Stimulated activated CD4-positive, alpha-beta T cell treated with anti-CD3 and anti-CD28 coated beads, Interleukin-1b, Interleukin-23, amount 100 ng/mL, for 24 hours (primary cell): ENCODE data around the gene GALNT17.

Source experiments
- DNase-seq, 4 experiments: peaks; one replicate each; pipeline ENCODE4 v3.0.0-alpha.2; 2020; ENCODE audit warnings: low read depth in 4 of 4, low spot score in 1 of 4

Gene GALNT17

DNA sequence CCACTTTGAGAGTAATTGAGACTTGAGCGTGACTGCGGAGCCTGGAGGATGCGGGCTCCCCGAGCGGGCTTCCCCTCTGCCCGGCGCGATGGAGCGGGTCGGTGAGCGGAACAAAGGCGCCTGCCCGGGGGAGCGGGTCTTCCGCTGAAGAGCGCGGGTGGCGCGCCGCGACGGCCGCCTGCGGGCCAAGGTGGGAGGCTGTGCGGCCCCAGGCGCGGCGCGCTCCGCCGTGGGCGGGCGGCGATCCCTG lies at the start of gene GALNT17:
Gene GALNT17 (plus strand): TSS at position 18 of the 250 bp plus-strand sequence.
- DNase-seq: no peak

DNA sequence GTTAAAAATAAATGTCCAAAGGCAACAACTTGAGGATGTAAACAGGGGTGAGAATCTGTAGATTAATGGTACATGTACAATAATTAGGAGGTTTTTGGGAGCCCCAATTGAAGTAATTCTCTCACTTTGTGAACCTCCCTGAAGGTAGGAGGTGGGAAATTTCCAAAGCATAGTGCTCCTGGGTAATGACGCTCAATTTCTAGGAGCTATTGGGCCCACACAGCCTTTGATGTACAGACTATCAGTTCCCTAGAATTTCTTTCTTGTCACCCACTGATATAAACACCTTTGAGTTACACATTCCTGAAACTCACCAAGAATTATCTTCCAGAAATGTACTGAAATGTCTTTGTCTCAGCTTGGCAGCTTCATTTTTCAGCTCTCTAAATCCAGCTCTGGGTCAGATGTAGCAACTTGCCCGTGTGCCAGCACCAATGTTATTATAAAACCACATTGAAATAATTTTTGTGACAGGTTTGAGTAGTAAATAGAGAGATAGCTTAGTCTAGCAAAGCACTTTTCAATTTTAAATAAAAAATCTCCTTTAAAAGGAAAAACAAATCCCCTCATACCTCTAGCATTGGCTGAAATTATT lies 36.6 kb upstream of the GALNT17 start:
- no peak for DNase-seq

DNA sequence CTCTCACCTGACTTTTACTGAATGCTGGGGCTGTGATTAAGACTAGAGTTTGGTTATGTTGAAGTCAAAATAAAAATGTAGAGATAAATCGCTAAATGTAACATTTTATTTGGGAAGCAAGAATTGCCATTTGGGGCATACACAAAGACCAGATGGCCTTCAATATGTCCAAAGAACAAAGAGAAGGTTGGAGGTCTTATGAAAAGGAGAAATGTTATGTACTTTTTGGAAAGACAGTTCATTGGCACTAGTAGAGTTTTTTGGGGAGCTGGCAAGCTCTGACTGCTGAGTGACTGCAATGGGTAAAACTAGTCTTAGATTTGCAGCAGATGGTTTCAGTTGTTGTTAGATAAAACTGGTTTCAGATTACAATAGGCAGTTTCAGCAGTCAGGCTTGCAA lies 35.6 kb upstream of the GALNT17 start:
- DNase-seq: no peak

DNA sequence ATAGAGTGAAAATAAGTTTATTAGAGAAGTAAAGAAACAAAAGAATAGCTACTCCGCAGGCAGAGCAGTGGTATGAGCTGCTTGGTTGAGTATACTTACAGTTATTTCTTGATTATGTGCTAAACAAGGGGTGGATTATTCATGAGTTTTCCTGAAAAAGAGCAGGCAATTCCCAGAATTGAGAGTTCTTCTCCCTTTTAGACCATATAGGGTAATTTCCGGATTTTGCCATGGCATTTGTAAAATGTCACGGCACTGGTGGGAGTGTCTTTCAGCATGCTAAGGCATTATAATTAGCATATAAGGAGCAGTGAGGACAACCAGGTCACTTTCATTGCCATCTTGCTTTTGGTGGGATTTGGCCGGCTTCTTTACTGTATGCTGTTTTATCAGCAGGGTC lies 25.7 kb upstream of the GALNT17 start:
- no peak for DNase-seq

DNA sequence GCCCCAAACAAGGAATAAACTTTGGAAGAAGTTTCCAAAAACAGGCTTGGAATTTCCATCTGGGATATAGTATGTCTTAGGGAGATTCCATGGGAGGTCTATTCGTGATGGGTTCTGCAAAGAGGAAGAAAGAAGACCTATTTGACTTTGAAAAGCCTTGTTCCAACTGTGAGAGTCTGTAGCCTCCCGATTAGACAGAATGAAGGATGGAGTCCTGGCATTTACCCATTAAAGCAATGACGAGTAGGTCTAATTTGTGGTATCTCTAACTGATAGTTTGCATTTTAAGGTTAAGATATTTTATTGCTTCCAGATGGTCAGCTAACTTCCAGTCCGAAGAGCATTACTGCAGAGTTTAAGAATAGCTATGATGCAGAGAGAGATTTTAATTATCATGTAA lies 19.5 kb upstream of the GALNT17 start:
- DNase-seq: no peak

DNA sequence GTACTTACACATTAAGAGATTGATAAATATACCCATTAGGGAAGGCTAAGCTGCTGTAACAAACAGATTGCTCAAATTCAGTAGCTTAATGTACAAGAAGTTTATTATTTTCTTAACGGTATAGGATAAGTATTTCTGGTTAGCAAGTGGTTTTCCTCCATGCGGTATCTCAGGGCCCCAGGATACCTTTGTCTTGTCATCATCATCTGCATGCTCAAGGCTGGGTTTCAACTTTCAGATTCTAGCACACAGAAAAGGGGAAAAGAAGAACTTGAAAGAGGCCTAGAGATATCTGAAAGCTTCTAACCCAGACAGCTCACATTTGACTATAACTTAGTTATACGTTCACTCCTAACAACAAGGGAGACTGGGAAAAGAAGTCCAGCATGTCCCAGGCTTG lies 11.8 kb upstream of the GALNT17 start:
- DNase-seq: no peak

DNA sequence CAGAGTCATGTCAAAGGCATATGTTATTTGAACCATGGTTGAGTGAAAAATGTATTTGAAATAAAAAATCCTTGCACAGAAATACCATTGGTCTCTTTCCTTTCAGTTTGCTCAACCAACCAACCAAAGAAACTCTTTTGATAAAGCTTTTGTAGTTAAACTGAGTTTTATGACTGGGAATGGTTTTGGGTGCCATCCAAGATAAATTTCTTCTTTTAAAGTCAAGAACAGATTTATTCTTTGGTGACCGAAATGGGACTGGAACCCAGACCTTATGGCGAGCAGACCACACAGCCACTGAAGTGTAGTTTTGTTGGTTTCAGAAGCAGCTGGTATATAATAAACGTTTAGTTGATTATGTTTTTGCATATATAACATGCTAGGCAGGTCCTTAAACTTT lies 2.8 kb upstream of the GALNT17 start:
- DNase-seq: no peak

DNA sequence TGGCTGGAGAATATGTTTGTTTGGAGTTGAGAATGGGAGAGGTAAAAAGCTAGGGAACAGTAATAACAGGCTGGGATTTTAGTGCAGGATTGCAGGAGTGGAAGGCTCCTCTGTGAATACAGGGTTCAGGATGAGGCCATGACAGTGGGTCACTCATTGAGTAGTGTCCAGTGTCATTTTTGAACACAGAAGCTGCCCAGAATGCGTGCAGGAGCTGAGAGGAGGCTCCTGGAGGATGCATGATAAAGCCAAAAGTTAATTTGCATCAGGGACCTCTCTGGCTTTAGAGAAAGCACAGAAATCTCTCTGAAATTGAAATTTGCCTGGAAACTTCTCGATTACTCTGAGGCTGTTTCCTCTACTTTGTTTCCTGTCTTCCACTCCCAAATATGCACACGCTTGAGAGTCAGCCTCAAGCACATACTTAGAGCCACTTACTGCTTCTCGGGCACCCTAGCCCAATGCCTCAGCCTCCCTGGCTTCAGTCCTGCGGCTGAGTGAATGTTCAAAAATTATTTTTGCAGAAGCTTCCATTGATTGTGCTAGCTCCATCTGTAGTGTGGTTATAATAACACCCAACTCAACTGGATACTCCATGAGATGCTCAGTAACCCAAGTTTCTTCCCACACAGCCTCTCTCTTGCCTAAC lies 1.8 kb upstream of the GALNT17 start:
- no peak for DNase-seq

DNA sequence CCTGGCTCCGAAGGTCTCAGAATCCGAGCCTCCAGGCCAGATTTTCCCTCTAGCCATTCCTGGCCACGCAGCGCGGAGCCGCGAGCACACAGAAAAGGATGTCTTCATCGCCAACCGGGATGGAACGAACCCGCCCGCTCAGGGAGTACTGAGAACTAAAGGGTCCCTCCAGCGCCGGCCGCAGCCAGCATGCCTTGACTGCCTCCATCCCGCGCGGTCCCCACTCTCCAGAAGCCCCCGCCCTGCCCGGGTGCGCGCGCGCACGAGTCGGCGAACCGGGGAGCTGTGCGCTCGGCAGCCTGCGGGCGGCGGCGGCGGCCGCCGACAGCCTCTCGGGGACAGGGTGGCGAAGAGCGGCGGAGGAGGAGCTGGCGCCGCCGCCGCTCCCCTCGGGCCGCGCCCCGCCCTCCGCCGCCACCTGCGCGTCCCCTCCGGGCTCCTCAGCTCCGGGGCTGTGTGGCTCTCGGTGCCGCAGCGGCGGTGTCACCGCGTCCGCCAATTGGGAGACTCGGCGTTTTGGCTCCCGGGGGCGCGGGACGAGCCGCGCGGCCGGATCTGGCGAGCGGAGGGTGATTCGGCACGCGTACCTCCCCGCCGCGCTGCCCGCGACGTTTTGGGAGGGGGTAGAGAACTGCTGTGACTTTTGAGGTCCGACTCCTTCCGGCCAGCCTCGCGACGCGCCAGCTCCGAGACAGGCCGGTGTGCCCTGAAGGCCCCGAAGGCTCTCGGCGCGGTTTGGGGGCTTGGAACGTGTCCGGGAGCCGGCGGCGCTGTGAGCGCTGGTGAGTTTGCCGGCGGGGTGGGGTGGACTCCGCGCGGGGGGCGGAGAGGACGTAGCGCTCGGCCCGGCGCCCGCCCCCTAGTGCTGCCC lies 453 bp upstream of the GALNT17 start:
- peak in 1 of 4 experiments; percentile 2 for DNase-seq

DNA sequence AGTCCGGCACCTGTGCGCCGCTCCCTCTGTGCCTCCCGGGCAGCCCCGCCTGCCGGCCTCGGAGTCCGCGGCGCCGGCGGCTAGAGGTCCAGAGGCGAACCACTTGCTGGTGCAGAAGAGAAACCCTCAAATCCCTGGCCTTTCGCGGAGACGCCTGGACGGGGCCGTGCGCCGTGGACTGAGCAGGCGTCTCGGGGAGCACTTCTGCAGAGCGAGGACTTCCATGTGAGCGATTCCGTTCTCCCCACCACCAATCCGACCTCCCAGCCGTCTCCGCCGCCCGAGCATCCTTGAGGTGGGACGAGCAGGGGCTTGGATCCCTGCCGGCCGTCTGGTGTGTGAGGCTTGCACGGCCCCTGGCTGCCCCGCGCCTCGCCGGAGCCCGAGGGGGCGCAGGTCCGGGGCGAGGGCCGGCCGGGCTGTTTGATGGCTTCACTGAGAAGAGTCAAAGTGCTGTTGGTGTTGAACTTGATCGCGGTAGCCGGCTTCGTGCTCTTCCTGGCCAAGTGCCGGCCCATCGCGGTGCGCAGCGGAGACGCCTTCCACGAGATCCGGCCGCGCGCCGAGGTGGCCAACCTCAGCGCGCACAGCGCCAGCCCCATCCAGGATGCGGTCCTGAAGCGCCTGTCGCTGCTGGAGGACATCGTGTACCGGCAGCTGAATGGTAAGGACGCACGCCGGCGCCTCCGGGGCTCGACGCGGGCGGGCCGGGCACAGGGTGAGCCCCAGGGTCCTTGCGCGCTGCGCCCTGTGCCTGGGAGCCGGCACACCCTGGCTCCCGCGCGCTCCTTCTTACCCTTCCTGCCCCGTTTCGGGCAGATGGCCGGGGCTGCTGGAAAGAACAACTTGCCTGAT lies 660 bp downstream of the GALNT17 start:
- DNase-seq: no peak

DNA sequence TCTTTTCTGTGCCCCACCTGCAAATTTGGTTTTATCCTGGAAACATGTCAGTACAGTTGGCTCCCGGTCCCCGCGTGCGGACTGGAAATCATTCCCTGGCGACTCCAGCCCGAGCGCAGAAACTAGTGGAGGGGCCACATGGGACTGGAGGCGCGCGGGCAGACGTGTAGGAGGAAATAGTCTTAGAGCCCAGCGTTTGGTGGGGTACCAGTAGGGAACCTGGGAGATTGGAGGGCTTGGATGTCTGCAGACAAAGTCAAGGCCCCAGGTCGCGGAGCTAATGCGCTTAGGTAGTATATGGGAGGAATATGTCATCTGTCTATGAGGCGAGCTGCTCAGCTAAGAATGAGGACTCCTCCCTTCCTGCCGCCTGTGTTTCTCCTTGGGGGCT lies 1.3 kb downstream of the GALNT17 start:
- DNase-seq: no peak

DNA sequence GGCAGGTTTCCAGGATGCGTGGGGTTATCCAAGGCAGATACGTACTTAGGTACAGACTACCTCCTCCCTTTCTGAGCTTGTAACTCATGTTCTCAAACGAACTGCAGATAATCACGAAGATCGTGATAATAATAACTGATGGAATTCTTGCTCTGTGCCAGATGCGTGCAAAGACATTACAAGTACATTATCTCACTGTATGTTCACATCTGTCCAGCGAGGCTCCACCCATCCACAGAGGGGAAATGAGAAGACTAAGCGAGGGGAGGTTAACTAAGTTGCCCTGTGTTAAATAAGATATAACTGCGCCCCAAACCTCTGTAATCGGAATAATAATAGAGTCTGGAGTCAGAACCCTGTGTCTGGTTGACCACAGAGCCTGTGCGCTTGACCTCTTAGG lies 1.9 kb downstream of the GALNT17 start:
- no peak for DNase-seq

DNA sequence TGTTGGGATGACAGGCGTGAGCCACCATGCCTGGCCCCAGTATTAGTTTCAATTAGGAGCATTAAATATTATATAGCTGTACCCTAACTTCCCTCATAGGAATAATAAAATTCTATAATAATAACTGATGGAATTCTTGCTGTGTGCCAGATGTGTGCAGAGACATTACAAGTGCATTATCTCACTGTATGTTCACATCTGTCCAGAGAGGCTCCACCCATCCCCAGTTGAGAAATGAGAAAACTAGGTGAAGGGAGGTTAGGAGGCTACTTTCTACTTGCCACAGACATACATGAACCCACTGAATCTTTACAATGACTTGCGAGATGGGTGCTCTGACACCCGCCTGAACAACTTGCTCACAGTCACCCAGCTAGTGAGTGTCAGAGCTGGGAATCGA lies 3.2 kb downstream of the GALNT17 start:
- DNase-seq: no peak

DNA sequence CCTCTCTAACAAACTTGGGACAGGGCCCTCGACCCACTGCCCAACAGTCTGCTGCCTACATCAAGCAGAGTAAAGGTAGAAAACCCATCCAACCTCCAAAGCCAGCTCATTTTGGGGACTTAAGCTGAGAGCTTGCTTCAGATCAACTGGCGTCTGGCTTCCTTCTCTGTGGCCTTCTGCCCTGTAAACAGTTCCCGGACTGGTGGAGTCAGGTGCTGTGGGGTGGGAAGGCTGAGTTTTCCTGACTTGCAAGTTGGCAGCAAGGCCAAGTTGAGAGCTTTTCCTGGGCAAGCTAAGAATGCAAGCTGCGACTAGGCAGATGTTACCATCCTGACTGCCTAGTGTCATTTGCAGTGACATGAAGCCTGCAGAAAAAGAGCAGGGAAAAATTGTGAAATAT lies 3.7 kb downstream of the GALNT17 start:
- no peak for DNase-seq

DNA sequence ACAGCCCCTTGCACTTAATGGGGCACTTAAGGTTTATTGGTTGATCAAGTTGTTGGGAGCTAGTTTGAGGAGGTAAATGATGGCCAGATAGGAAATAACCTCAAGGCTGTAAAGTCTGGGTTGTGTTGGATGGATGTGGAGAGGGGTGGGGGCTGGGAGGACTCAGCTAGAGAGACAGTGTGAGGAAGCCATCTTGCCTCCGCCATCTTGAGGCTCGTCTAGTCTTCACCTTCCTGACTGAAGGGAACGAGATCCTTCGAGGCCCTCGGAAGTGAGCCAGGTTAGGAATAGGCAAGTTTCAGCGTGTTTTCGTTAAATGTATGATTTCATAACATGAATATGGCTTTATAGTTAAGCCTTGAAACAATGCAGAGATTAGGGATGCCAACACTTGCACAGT lies 5.5 kb downstream of the GALNT17 start:
- no peak for DNase-seq

DNA sequence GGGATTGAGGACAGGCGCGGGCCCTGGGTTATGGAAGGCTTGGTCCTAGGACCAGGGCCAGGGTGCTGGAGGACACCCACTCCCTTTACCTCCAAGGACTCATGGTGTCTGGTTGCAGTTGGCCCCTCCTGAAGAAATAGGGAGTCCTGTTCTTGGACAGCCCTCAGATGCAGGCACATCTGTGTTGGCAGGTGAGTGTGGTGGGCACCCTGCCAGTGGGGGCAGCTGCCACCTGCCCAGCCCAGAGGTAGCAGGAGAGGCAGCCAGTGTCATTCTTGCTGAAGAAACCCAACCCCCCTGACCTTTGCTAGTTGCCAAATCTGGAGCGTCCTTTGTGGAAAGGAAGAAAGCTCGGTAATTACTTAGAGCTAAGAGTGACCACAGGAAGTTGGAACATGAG lies 8.3 kb downstream of the GALNT17 start:
- DNase-seq: no peak

DNA sequence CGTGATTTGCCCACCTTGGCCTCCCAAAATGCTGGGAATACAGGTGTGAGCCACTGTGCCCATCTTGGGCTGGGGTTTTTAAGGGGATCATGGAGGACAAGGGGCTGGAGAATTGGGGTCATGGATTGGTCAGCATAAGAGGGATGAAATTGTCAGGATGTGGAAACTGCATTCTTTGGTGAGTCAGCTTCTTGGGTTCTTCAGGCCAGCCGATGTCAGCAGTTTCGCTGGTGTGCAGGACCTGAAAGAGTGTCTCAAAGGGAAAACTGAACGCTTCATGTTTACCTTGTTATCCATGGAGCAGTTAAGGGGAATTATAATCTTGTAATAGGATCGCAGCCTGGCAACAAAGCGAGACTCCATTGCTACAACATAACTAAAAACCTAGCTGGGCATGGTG lies 13.0 kb downstream of the GALNT17 start:
- no peak for DNase-seq

DNA sequence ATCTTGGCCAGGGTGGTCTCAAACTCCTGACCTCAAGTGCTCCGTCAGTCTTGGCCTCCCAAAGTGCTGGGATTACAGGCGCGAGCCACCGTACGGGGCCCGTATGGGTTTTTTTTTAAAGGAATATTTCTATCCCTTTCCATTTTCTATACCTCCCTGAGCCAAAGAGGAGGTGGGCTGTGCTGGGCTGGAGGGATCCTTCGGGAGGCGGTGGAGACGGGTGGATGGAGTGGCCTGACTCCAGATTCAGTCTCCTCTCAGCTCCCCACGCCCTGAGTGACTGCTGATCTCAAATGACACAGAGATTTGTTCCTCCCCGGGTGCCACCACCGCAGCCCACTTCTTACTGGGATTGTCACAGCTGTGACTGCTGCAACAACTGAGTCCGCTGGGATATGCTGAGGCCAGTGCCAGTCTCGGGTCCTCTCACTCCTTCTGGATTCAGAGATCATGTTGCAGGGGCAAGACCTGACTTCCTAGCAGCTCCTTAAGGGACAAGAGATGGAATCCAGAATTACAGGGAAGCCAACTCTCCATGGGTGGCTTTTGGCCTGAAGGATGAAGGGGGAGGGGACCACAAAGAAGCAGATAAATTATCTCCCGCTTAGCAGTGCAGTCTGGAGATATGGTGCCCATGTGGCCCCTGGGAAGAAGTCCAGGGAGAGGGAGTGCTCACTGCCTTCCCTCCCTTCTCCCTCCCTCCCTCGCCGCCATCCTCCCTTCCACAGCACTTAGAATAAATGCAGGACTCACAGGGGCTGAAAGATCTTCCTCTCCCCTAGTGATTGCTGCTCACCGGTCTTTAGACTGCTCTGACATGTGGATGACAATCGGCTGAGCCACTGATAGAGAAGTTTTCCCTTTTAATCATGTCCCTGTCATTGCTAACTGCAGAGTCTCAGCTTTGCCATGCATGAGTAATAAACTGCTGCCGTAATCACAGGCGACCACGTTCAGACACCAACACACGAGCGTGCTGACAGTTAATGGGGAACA lies 14.3 kb downstream of the GALNT17 start:
- no peak for DNase-seq

DNA sequence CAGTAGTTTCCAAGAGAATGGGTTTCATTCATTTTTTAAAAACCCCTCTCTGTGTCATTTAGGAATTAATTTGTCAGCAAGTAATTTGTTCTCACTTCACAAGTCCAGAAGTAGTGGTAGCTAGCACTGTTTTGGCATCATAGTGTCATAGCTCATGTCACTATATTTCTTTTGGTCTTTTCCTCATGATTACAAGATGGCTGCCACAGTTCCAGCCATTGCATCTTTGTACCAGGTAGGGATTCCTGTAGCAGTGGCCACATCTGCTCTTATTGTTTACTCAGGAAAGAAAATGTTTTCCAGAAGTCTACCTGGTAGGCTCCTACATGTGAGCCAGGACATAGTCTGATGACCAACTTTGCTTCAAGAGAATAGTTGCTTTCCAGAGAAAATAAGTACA lies 16.2 kb downstream of the GALNT17 start:
- DNase-seq: no peak

DNA sequence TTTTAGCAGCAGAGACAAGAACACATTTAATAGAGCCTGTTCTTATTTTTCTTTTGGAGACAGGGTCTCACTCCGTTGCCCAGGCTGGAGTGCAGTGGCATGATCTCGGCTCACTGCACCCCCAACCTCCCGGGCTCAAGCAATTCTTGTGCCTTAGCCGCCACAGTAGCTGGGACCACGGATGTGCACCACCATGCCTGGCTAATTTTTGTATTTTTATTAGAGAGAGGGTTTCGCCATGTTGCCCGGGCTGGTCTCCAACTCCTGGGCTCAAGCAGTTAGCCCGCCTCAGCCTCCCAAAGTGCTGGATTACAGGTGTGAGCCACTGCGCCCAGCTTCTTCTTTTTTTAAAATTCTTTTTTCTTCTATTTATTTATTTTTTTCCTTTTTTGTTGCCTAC lies 23.3 kb downstream of the GALNT17 start:
- DNase-seq: no peak

DNA sequence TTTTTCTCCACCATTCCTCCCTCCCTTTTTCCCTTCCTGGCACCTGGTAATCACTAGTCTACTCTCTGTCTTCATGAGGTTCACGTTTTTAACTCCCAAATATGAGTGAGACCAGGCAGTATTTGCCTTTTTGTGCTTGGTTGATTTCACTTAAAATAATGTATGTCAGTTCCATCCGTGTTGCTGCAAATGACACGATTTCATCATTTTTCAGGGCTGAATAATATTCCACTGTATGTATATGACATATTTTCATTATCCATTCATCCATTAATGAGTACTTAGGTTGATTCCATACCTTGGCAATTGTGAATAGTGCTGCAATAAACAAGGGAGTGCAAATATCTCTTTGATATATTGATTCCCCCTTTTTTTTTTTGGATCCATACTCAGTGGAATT lies 25.8 kb downstream of the GALNT17 start:
- no peak for DNase-seq
